ELF-1 (cell line): ENCODE data around the gene MYOT.
"Not testable (repeated sequence)": the region's sequence is repeated elsewhere in the genome, so short reads cannot be mapped to it uniquely, and the experiment has no call there.

Experiments
- DNase-seq: peaks from one replicate; pipeline ENCODE4 v3.0.0-alpha.2; 2016; ENCODE audit warnings: low read depth, low spot score

MYOT gene

GRCh38 chr5:137867664-137868063 lies at the start of gene MYOT:
Gene MYOT, plus strand, starts transcription at chr5:137867860. Its CDS starts 2,792 bp downstream, at chr5:137870652.
- DNase-seq, result no peak

- no peak for DNase-seq
Measured at GRCh38 chr5:137819766-137820165, 47.9 kb upstream of the MYOT start.

- DNase-seq, result peak; percentile 78
Measured at GRCh38 chr5:137822158-137822764, 45.4 kb upstream of the MYOT start.

- no peak for DNase-seq
Measured at GRCh38 chr5:137822984-137823383, 44.7 kb upstream of the MYOT start.

GRCh38 chr5:137825165-137825564 lies 42.5 kb upstream of the MYOT start:
- no peak for DNase-seq

GRCh38 chr5:137826067-137826466 lies 41.6 kb upstream of the MYOT start:
- no peak for DNase-seq

- DNase-seq, result no peak
Measured at GRCh38 chr5:137828180-137828579, 39.5 kb upstream of the MYOT start.

GRCh38 chr5:137828664-137829063 lies 39.0 kb upstream of the MYOT start:
- DNase-seq, result no peak

- DNase-seq, result no peak
Measured at GRCh38 chr5:137831105-137831504, 36.6 kb upstream of the MYOT start.

GRCh38 chr5:137831526-137831925 lies 36.1 kb upstream of the MYOT start:
- no peak for DNase-seq

GRCh38 chr5:137832416-137832815 lies 35.2 kb upstream of the MYOT start:
- no peak for DNase-seq

- DNase-seq, result peak; percentile 33
Measured at GRCh38 chr5:137833463-137833862, 34.2 kb upstream of the MYOT start.

GRCh38 chr5:137834498-137835049 lies 33.1 kb upstream of the MYOT start:
- peak; percentile 25 for DNase-seq

- DNase-seq, result no peak
Measured at GRCh38 chr5:137836298-137836697, 31.4 kb upstream of the MYOT start.

- no peak for DNase-seq
Measured at GRCh38 chr5:137836997-137837396, 30.7 kb upstream of the MYOT start.

- DNase-seq, result no peak
Measured at GRCh38 chr5:137837491-137838394, 29.9 kb upstream of the MYOT start.

- DNase-seq, result no peak
Measured at GRCh38 chr5:137838976-137839375, 28.7 kb upstream of the MYOT start.

GRCh38 chr5:137842296-137842695 lies 25.4 kb upstream of the MYOT start:
- DNase-seq, result no peak

GRCh38 chr5:137843676-137844299 lies 23.9 kb upstream of the MYOT start:
- DNase-seq, result no peak

- DNase-seq, result no peak
Measured at GRCh38 chr5:137845472-137845871, 22.2 kb upstream of the MYOT start.

- DNase-seq, result no peak
Measured at GRCh38 chr5:137847687-137848086, 20.0 kb upstream of the MYOT start.

GRCh38 chr5:137853165-137853564 lies 14.5 kb upstream of the MYOT start:
- not testable (repeated sequence) for DNase-seq
